HFF-Myc (cell line): ENCODE measurements around the gene LRPAP1.

Experiments
- DNase-seq: peaks from one replicate; pipeline ENCODE4 v3.0.0-alpha.2; 2011; ENCODE audit warnings: low read depth; ENCODE audit errors: extremely low read depth
- H3K4me3 ChIP-seq: replicated peaks from 2 replicates; pipeline ENCODE4 v1.5.1; 2011; ENCODE audit warnings: low read depth, mild to moderate bottlenecking, control low read depth, low read length
- TF ChIP-seq, protein P1 (sequence below): IDR thresholded peaks from 2 replicates; pipeline ENCODE4 v1.5.1; 2012; ENCODE audit warnings: mild to moderate bottlenecking, low read depth, low read length, control low read depth; ENCODE audit errors: missing control alignments

Gene LRPAP1

DNA sequence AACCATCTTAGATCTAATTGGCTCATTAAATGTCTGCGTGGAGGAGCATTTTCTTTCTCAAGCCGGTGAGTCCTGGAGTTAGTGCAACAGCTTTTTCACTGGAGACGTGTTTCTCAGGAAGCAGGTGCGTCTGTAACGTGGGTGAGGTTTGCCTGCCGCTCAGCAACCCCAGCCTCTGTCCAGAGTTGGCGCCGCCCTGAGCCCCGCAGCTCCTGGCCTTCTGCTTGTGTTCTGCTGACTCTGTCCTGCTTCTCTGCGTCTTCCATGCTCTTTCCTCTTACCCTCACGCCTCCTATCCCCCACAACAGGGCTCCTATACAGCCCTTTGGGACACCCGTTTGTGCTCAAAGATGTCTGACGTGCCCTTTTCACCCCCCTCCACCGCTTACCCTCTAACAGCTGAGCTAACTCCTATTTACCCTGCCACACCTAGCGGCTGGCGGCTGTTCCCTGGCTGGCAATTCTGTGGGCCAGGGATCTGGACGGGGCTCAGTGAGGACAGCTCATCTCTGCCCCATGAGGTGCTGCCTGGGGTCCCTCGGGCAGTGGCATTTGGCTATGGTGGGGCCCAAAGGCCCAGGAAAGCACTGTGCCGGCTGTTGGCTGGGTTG, 50.3 kb downstream of the LRPAP1 start:
- no peak for DNase-seq
- TF ChIP-seq, protein P1, sequence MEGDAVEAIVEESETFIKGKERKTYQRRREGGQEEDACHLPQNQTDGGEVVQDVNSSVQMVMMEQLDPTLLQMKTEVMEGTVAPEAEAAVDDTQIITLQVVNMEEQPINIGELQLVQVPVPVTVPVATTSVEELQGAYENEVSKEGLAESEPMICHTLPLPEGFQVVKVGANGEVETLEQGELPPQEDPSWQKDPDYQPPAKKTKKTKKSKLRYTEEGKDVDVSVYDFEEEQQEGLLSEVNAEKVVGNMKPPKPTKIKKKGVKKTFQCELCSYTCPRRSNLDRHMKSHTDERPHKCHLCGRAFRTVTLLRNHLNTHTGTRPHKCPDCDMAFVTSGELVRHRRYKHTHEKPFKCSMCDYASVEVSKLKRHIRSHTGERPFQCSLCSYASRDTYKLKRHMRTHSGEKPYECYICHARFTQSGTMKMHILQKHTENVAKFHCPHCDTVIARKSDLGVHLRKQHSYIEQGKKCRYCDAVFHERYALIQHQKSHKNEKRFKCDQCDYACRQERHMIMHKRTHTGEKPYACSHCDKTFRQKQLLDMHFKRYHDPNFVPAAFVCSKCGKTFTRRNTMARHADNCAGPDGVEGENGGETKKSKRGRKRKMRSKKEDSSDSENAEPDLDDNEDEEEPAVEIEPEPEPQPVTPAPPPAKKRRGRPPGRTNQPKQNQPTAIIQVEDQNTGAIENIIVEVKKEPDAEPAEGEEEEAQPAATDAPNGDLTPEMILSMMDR = no peak
- H3K4me3 ChIP-seq = no peak overlapping the region

DNA sequence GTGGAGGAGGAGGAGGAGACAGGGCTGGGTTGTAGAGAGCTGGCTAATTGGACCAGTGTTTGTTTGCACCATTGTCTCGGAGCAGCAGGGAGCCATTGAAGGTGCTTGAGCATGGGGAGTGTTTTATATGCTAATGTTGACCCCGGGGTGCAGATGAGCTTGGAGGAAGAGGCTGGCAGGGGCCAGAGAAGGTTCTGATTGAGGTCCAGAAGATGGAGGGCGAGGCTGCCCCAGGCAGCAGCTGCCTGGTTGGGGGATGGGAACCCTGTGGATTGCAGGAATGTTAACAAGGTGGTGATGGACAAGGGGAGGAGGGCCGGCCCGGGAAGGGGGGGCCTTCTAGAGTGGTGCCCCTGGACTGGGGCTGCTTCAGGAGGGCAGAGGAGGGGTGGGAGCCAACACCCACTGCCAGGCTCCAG, 51.1 kb downstream of the LRPAP1 start:
- no peak overlapping the region for H3K4me3 ChIP-seq
- DNase-seq = no peak
- TF ChIP-seq, protein P1 = no peak

DNA sequence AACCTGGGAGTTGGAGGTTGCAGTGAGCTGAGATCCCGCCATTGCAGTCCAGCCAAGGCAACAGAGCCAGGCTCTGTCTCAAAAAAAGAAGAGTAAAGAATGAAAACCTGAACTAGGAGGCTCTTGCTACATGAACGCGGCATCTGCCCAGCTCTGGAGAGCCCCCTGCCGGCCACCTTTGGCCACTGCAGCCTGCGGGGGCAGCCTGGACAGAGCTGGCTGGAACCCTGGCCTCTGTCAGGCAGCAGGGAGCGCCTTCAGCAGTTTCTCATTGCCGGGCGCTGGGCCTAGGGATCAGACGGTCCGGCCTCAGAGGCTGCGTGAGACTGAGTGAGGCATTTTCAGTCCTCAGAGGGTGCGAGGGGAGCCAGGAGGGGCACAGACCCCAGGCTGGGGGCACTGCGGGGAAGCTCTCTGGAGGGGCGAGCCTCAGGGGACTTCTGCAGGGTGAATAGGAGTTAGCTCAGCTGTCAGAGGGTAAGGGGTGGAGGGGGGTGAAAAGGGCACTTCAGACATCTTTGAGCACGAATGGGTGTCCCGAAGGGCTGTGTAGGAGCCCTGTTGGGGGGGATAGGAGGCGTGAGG, 51.6 kb downstream of the LRPAP1 start:
- peak; percentile 27 for DNase-seq
- TF ChIP-seq, protein P1 = peak; percentile 100
- no peak overlapping the region for H3K4me3 ChIP-seq

GRCh38 chr4:3479358-3480101, 52.7 kb downstream of the LRPAP1 start:
- TF ChIP-seq, protein P1 = no peak
- H3K4me3 ChIP-seq = no peak overlapping the region
- no peak for DNase-seq

- TF ChIP-seq, protein P1 = no peak
- no peak overlapping the region for H3K4me3 ChIP-seq
- DNase-seq = no peak
Measured at GRCh38 chr4:3478446-3479357, 53.5 kb downstream of the LRPAP1 start.

- TF ChIP-seq, protein P1 = no peak
- no peak for DNase-seq
Measured at GRCh38 chr4:3477750-3478430, 54.3 kb downstream of the LRPAP1 start.

More at GRCh38 chr4:3477750-3478430, 54.3 kb downstream of the LRPAP1 start:
- H3K4me3 ChIP-seq = no peak overlapping the region
